ENCODE measurements around the gene CENPA.
"Not testable (repeated sequence)": the region's sequence is repeated elsewhere in the genome, so short reads cannot be mapped to it uniquely, and the experiment has no call there.

CENPA gene

GRCh38 chr2:26801328-26801727 is 15.5 kb downstream of the CENPA start:
- H3K36me3 ChIP-seq (ENCODE audit: control insufficient read depth in 1 of 2, insufficient read depth in 2 of 2, low read length in 2 of 2) = no peaks in the 10 kb centered on the region
- no peaks in the 10 kb centered on the region for H3K9me3 ChIP-seq (ENCODE audit: control insufficient read depth in 1 of 2, low read length in 2 of 2)
- no peaks in the 10 kb centered on the region for H3K4me1 ChIP-seq (ENCODE audit: control insufficient read depth in 1 of 2, insufficient read depth in 2 of 2, low read length in 2 of 2)
- H3K4me3 ChIP-seq (ENCODE audit: low read depth in 1 of 2, low read length in 2 of 2) = no peak overlapping the region
- H3K27ac ChIP-seq (ENCODE audit: low read length) = no peak overlapping the region
- no peaks in the 10 kb centered on the region for H3K27me3 ChIP-seq (ENCODE audit: low read depth, low read length)

- H3K27me3 ChIP-seq (ENCODE audit: low read depth, low read length) = no peaks in the 10 kb centered on the region
- H3K36me3 ChIP-seq (ENCODE audit: control insufficient read depth in 1 of 2, insufficient read depth in 2 of 2, low read length in 2 of 2) = no peaks in the 10 kb centered on the region
- H3K27ac ChIP-seq (ENCODE audit: low read length) = no peak overlapping the region
- no peak overlapping the region for H3K4me3 ChIP-seq (ENCODE audit: low read depth in 1 of 2, low read length in 2 of 2)
- H3K9me3 ChIP-seq (ENCODE audit: control insufficient read depth in 1 of 2, low read length in 2 of 2) = no peaks in the 10 kb centered on the region
- H3K4me1 ChIP-seq (ENCODE audit: control insufficient read depth in 1 of 2, insufficient read depth in 2 of 2, low read length in 2 of 2) = no peaks in the 10 kb centered on the region
These were observed 15.9 kb downstream of the CENPA start for GRCh38 chr2:26801796-26802195.

GRCh38 chr2:26805241-26805676 is 19.4 kb downstream of the CENPA start:
- no peak overlapping the region for H3K4me3 ChIP-seq (ENCODE audit: low read depth in 1 of 2, low read length in 2 of 2)
- no peak overlapping the region for H3K27ac ChIP-seq (ENCODE audit: low read length)
- H3K27me3 ChIP-seq (ENCODE audit: low read depth, low read length) = no peaks in the 10 kb centered on the region
- H3K9me3 ChIP-seq (ENCODE audit: control insufficient read depth in 1 of 2, low read length in 2 of 2) = no peaks in the 10 kb centered on the region
- H3K4me1 ChIP-seq (ENCODE audit: control insufficient read depth in 1 of 2, insufficient read depth in 2 of 2, low read length in 2 of 2) = no peaks in the 10 kb centered on the region
- no peaks in the 10 kb centered on the region for H3K36me3 ChIP-seq (ENCODE audit: control insufficient read depth in 1 of 2, insufficient read depth in 2 of 2, low read length in 2 of 2)

- Histone ChIP-seq H3K4me3 (ENCODE audit: low read depth in 1 of 2, low read length in 2 of 2) (no peak overlapping the region), H3K36me3 (ENCODE audit: control insufficient read depth in 1 of 2, insufficient read depth in 2 of 2, low read length in 2 of 2) (no peaks in the 10 kb centered on the region), H3K27me3 (ENCODE audit: low read depth, low read length) (no peaks in the 10 kb centered on the region), H3K9me3 (ENCODE audit: control insufficient read depth in 1 of 2, low read length in 2 of 2) (no peaks in the 10 kb centered on the region), H3K4me1 (ENCODE audit: control insufficient read depth in 1 of 2, insufficient read depth in 2 of 2, low read length in 2 of 2) (no peaks in the 10 kb centered on the region), H3K27ac (ENCODE audit: low read length) (no peak overlapping the region)
These were observed 22.1 kb downstream of the CENPA start for GRCh38 chr2:26807788-26808460.

GRCh38 chr2:26809211-26809610 is 23.4 kb downstream of the CENPA start:
- H3K4me3 ChIP-seq (ENCODE audit: low read depth in 1 of 2, low read length in 2 of 2) = no peak overlapping the region
- no peaks in the 10 kb centered on the region for H3K9me3 ChIP-seq (ENCODE audit: control insufficient read depth in 1 of 2, low read length in 2 of 2)
- no peaks in the 10 kb centered on the region for H3K36me3 ChIP-seq (ENCODE audit: control insufficient read depth in 1 of 2, insufficient read depth in 2 of 2, low read length in 2 of 2)
- H3K27ac ChIP-seq (ENCODE audit: low read length) = no peak overlapping the region
- no peaks in the 10 kb centered on the region for H3K27me3 ChIP-seq (ENCODE audit: low read depth, low read length)
- no peaks in the 10 kb centered on the region for H3K4me1 ChIP-seq (ENCODE audit: control insufficient read depth in 1 of 2, insufficient read depth in 2 of 2, low read length in 2 of 2)

- Histone ChIP-seq H3K9me3 (ENCODE audit: control insufficient read depth in 1 of 2, low read length in 2 of 2) (no peaks in the 10 kb centered on the region), H3K36me3 (ENCODE audit: control insufficient read depth in 1 of 2, insufficient read depth in 2 of 2, low read length in 2 of 2) (no peaks in the 10 kb centered on the region), H3K27ac (ENCODE audit: low read length) (no peak overlapping the region), H3K27me3 (ENCODE audit: low read depth, low read length) (no peaks in the 10 kb centered on the region), H3K4me1 (ENCODE audit: control insufficient read depth in 1 of 2, insufficient read depth in 2 of 2, low read length in 2 of 2) (no peaks in the 10 kb centered on the region), H3K4me3 (ENCODE audit: low read depth in 1 of 2, low read length in 2 of 2) (no peak overlapping the region)
These were observed 24.2 kb downstream of the CENPA start for GRCh38 chr2:26809876-26810577.

GRCh38 chr2:26811261-26811660 is 25.4 kb downstream of the CENPA start:
- H3K27ac ChIP-seq (ENCODE audit: low read length) = no peak overlapping the region
- H3K27me3 ChIP-seq (ENCODE audit: low read depth, low read length) = no peaks in the 10 kb centered on the region
- no peak overlapping the region for H3K4me3 ChIP-seq (ENCODE audit: low read depth in 1 of 2, low read length in 2 of 2)
- H3K4me1 ChIP-seq (ENCODE audit: control insufficient read depth in 1 of 2, insufficient read depth in 2 of 2, low read length in 2 of 2) = no peaks in the 10 kb centered on the region
- H3K36me3 ChIP-seq (ENCODE audit: control insufficient read depth in 1 of 2, insufficient read depth in 2 of 2, low read length in 2 of 2) = no peaks in the 10 kb centered on the region
- no peaks in the 10 kb centered on the region for H3K9me3 ChIP-seq (ENCODE audit: control insufficient read depth in 1 of 2, low read length in 2 of 2)

GRCh38 chr2:26811791-26812694 is 26.2 kb downstream of the CENPA start:
- no peaks in the 10 kb centered on the region for H3K4me1 ChIP-seq (ENCODE audit: control insufficient read depth in 1 of 2, insufficient read depth in 2 of 2, low read length in 2 of 2)
- no peak overlapping the region for H3K27ac ChIP-seq (ENCODE audit: low read length)
- H3K27me3 ChIP-seq (ENCODE audit: low read depth, low read length) = no peaks in the 10 kb centered on the region
- no peaks in the 10 kb centered on the region for H3K36me3 ChIP-seq (ENCODE audit: control insufficient read depth in 1 of 2, insufficient read depth in 2 of 2, low read length in 2 of 2)
- H3K4me3 ChIP-seq (ENCODE audit: low read depth in 1 of 2, low read length in 2 of 2) = no peak overlapping the region
- no peaks in the 10 kb centered on the region for H3K9me3 ChIP-seq (ENCODE audit: control insufficient read depth in 1 of 2, low read length in 2 of 2)

GRCh38 chr2:26812731-26813130 is 26.9 kb downstream of the CENPA start:
- no peaks in the 10 kb centered on the region for H3K4me1 ChIP-seq (ENCODE audit: control insufficient read depth in 1 of 2, insufficient read depth in 2 of 2, low read length in 2 of 2)
- no peaks in the 10 kb centered on the region for H3K27me3 ChIP-seq (ENCODE audit: low read depth, low read length)
- H3K27ac ChIP-seq (ENCODE audit: low read length) = no peak overlapping the region
- no peaks in the 10 kb centered on the region for H3K9me3 ChIP-seq (ENCODE audit: control insufficient read depth in 1 of 2, low read length in 2 of 2)
- H3K36me3 ChIP-seq (ENCODE audit: control insufficient read depth in 1 of 2, insufficient read depth in 2 of 2, low read length in 2 of 2) = no peaks in the 10 kb centered on the region
- H3K4me3 ChIP-seq (ENCODE audit: low read depth in 1 of 2, low read length in 2 of 2) = no peak overlapping the region

GRCh38 chr2:26814072-26814765 is 28.4 kb downstream of the CENPA start:
- not testable (repeated sequence) for H3K9me3 ChIP-seq (ENCODE audit: control insufficient read depth in 1 of 2, low read length in 2 of 2); H3K27ac ChIP-seq (ENCODE audit: low read length); H3K4me1 ChIP-seq (ENCODE audit: control insufficient read depth in 1 of 2, insufficient read depth in 2 of 2, low read length in 2 of 2); H3K27me3 ChIP-seq (ENCODE audit: low read depth, low read length); H3K36me3 ChIP-seq (ENCODE audit: control insufficient read depth in 1 of 2, insufficient read depth in 2 of 2, low read length in 2 of 2); H3K4me3 ChIP-seq (ENCODE audit: low read depth in 1 of 2, low read length in 2 of 2)

GRCh38 chr2:26816893-26817292 is 31.0 kb downstream of the CENPA start:
- Histone ChIP-seq H3K9me3 (ENCODE audit: control insufficient read depth in 1 of 2, low read length in 2 of 2) (no peaks in the 10 kb centered on the region), H3K27ac (ENCODE audit: low read length) (no peak overlapping the region), H3K27me3 (ENCODE audit: low read depth, low read length) (no peaks in the 10 kb centered on the region), H3K4me1 (ENCODE audit: control insufficient read depth in 1 of 2, insufficient read depth in 2 of 2, low read length in 2 of 2) (no peaks in the 10 kb centered on the region), H3K4me3 (ENCODE audit: low read depth in 1 of 2, low read length in 2 of 2) (no peak overlapping the region), H3K36me3 (ENCODE audit: control insufficient read depth in 1 of 2, insufficient read depth in 2 of 2, low read length in 2 of 2) (no peaks in the 10 kb centered on the region)

All from muscle layer of duodenum (tissue), 2 donors.